Parathyroid adenoma (tissue), 2 donors: ENCODE data around the gene SLC46A2.
A peak's percentile ranks its signal among the peaks of the same experiment; 100 is the strongest.

Experiments used
- H2AFZ ChIP-seq: fragments of 300-600 bp; sonication (generic); one replicate; pipeline ENCODE4 v1.7.0; 2017; ENCODE audit warnings: antibody characterized with exemption, mild to moderate bottlenecking
- H3K27ac ChIP-seq: fragments of 300-600 bp; sonication (generic); one replicate; pipeline ENCODE4 v1.7.0; 2017
- H3K27me3 ChIP-seq: fragments of 300-600 bp; sonication (generic); one replicate; pipeline ENCODE4 v1.7.0; 2017; ENCODE audit warnings: low read length; ENCODE audit not compliant: control insufficient read depth, insufficient read depth
- H3K36me3 ChIP-seq: fragments of 300-600 bp; sonication (generic); one replicate; pipeline ENCODE4 v1.7.0; 2017; ENCODE audit warnings: low read length; ENCODE audit not compliant: control insufficient read depth, insufficient read depth
- H3K4me1 ChIP-seq: fragments of 300-600 bp; sonication (generic); one replicate; pipeline ENCODE4 v1.7.0; 2017; ENCODE audit warnings: control low read depth
- H3K4me2 ChIP-seq: fragments of 300-600 bp; sonication (generic); one replicate; pipeline ENCODE4 v1.7.0; 2017; ENCODE audit warnings: low read length
- H3K4me3 ChIP-seq: fragments of 300-600 bp; sonication (generic); one replicate; pipeline ENCODE4 v1.7.0; 2017; ENCODE audit warnings: low read depth, low read length
- H3K79me2 ChIP-seq: fragments of 300-600 bp; sonication (generic); one replicate; pipeline ENCODE4 v1.7.0; 2017; ENCODE audit warnings: control low read depth
- H3K9ac ChIP-seq: fragments of 300-600 bp; sonication (generic); one replicate; pipeline ENCODE4 v1.7.0; 2017; ENCODE audit warnings: mild to moderate bottlenecking
- H3K9me3 ChIP-seq: fragments of 300-600 bp; sonication (generic); one replicate; pipeline ENCODE4 v1.7.0; 2017; ENCODE audit warnings: low read length; ENCODE audit not compliant: control insufficient read depth
- CTCF ChIP-seq: fragments of 300-600 bp; sonication (generic); IDR thresholded peaks from one replicate; pipeline ENCODE4 v1.7.0; 2017; ENCODE audit warnings: antibody characterized with exemption, mild to moderate bottlenecking
- donor health status: primary hyperparathyroidism.

SLC46A2 gene

GRCh38 chr9:112846528-112847488, 43.9 kb downstream of the SLC46A2 start:
- Histone ChIP-seq H3K4me3 (no peak overlapping the region), H2AFZ (no peak overlapping the region), H3K79me2 (peaks cover 2% of the 10 kb centered on the region), H3K27me3 (no peaks in the 10 kb centered on the region), H3K4me1 (no peaks in the 10 kb centered on the region), H3K36me3 (no peaks in the 10 kb centered on the region), H3K4me2 (no peak overlapping the region), H3K9ac (no peak overlapping the region), H3K27ac (no peak overlapping the region), H3K9me3 (no peaks in the 10 kb centered on the region)
- no peak for TF ChIP-seq CTCF

GRCh38 chr9:112844771-112845542, 45.7 kb downstream of the SLC46A2 start:
- no peak overlapping the region for H3K4me3 ChIP-seq

GRCh38 chr9:112842555-112842954, 48.1 kb downstream of the SLC46A2 start:
- Histone ChIP-seq H3K9me3 (no peaks in the 10 kb centered on the region), H3K36me3 (no peaks in the 10 kb centered on the region), H2AFZ (no peak overlapping the region), H3K4me3 (no peak overlapping the region), H3K27ac (no peak overlapping the region), H3K9ac (no peak overlapping the region), H3K4me1 (no peaks in the 10 kb centered on the region), H3K79me2 (peaks cover 2% of the 10 kb centered on the region), H3K27me3 (no peaks in the 10 kb centered on the region), H3K4me2 (no peak overlapping the region)
- no peak for TF ChIP-seq CTCF

More at GRCh38 chr9:112844771-112845542, 45.7 kb downstream of the SLC46A2 start:
- Histone ChIP-seq H3K36me3 (no peaks in the 10 kb centered on the region), H3K4me1 (no peaks in the 10 kb centered on the region), H3K9ac (no peak overlapping the region), H3K9me3 (no peaks in the 10 kb centered on the region), H2AFZ (no peak overlapping the region), H3K4me2 (no peak overlapping the region), H3K79me2 (peaks cover 2% of the 10 kb centered on the region), H3K27me3 (no peaks in the 10 kb centered on the region), H3K27ac (no peak overlapping the region)
- TF ChIP-seq CTCF = peak; percentile 91

GRCh38 chr9:112841261-112841660, 49.4 kb downstream of the SLC46A2 start:
- no peak overlapping the region for H3K4me3 ChIP-seq
- H3K36me3 ChIP-seq = no peaks in the 10 kb centered on the region
- TF ChIP-seq CTCF = no peak
- peaks cover 2% of the 10 kb centered on the region for H3K79me2 ChIP-seq
- H3K9ac ChIP-seq = no peak overlapping the region
- no peaks in the 10 kb centered on the region for H3K9me3 ChIP-seq
- H2AFZ ChIP-seq = no peak overlapping the region
- H3K27ac ChIP-seq = no peak overlapping the region
- H3K27me3 ChIP-seq = no peaks in the 10 kb centered on the region
- H3K4me1 ChIP-seq = no peaks in the 10 kb centered on the region
- H3K4me2 ChIP-seq = no peak overlapping the region
